ENCODE data around the gene APC2. TPM values are rescaled to one million over a fixed set of nuclear protein-coding genes. Genes with fewer than 3 reads are reported as not detected.
"Not testable (repeated sequence)": the region's sequence is repeated elsewhere in the genome, so short reads cannot be mapped to it uniquely, and the experiment has no call there.

The APC2 gene
- total RNA-seq, 1 donor, result 0.27 TPM

DNA sequence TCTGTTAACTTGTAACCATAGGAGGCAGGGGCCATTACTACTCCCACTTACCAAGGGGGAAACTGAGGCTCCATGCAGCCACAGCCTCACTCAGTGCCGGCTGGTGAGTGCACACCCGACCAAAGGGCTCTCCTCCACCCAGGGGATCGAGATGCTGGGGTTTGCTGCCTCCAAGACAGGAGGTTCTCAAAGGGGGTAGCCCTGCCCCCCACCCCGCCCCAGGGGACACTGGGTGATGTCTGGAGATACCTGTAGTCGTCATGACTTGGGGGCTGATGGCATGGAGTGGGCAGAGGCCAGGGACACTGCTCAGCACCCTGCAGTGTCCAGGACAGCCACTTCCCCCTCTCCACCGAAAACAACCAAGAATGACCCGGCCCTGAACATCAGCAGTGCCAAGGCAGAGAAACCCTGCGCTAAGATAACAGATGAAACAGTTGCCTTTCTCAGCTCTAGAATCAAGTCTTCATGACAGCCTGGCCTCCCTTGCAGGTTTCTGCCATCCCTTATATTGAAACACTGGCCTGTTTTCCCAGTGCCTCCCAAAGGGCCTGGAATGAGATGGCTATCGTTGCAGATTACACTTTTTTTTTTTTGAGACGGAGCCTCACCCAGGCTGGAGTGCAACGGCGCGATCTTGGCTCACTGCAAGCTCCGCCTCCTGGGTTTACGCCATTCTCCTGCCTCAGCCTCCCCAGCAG, 44.3 kb downstream of the APC2 start:
- TF ChIP-seq, protein P1, sequence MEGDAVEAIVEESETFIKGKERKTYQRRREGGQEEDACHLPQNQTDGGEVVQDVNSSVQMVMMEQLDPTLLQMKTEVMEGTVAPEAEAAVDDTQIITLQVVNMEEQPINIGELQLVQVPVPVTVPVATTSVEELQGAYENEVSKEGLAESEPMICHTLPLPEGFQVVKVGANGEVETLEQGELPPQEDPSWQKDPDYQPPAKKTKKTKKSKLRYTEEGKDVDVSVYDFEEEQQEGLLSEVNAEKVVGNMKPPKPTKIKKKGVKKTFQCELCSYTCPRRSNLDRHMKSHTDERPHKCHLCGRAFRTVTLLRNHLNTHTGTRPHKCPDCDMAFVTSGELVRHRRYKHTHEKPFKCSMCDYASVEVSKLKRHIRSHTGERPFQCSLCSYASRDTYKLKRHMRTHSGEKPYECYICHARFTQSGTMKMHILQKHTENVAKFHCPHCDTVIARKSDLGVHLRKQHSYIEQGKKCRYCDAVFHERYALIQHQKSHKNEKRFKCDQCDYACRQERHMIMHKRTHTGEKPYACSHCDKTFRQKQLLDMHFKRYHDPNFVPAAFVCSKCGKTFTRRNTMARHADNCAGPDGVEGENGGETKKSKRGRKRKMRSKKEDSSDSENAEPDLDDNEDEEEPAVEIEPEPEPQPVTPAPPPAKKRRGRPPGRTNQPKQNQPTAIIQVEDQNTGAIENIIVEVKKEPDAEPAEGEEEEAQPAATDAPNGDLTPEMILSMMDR (IDR thresholded peaks at IDR 0.05; ENCODE audit: insufficient read depth, low read length), result no peak
- H3K4me3 ChIP-seq (ENCODE audit: low read depth, low read length), result no peak overlapping the region

DNA sequence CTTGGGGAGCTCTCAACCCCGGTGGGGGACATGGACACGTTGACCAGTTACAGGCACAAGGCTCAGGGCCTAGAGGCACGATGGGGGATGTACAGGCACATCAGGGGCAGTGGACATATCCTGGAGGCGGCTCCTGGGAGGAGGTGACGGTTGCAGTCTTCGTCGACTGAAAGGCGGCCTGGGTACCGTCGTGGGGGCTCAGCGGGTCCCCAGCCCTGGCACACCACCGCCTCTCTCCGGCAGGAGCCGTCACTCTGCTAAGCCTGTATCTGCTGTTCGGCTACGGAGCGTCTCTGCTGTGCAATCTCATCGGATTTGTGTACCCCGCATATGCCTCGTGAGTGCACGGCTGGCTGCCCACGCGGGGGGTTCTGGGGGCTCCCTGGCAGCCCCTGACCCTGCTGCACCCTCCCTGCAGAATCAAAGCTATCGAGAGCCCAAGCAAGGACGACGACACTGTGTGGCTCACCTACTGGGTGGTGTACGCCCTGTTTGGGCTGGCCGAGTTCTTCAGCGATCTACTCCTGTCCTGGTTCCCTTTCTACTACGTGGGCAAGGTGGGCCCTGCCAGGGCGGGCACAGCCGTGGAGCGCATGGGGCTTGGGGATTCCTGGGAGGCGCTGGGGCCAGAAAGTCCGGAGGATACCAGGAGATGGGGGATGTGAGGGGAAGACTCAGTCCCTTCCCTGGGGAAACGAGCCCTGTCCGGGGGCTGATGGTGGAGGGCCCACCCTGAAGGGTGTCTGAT, 45.3 kb downstream of the APC2 start:
- TF ChIP-seq, protein P1 (IDR thresholded peaks at IDR 0.05; ENCODE audit: insufficient read depth, low read length), result no peak
- H3K4me3 ChIP-seq (ENCODE audit: low read depth, low read length), result no peak overlapping the region
- DNase-seq (ENCODE audit: low read depth), result no peak

More for the DNA sequence above, 44.3 kb downstream of the APC2 start:
- no peak for DNase-seq (ENCODE audit: low read depth)

DNA sequence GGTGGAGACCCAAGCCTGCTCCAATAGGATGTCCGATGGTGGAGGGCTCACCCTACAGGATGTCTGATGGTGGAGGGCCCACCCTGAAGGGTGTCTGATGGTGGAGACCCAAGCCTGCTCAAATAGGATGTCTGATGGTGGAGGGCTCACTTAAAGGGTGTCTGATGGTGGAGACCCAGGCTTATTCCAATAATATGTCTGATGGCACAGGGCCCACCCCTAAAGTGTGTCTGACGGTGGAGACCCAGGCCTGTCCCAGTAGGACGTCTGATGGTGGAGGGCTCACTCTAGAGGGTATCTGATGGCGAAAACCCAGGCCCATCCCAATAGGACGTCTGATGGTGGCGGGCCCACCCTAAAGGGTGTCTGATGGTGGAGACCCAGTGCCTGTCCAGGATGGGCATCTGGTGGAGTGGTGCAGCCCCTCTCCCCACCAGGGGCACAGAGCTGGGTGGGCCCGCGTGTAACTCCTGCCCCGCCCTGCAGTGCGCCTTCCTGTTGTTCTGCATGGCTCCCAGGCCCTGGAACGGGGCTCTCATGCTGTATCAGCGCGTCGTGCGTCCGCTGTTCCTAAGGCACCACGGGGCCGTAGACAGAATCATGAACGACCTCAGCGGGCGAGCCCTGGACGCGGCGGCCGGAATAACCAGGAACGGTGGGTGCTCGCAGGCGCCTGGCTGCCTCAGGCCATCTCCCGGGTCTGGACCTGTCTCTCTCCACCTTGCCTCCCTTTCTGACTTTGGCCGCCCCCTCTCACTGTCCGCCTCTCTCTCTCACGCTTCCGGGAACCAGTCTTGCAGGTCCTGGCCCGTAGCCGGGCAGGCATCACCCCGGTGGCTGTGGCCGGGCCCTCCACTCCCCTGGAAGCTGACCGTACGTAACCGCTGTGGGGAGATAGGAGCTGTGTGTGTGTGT, 46.1 kb downstream of the APC2 start:
- TF ChIP-seq, protein P1 (IDR thresholded peaks at IDR 0.05; ENCODE audit: insufficient read depth, low read length), result no peak
- no peak for DNase-seq (ENCODE audit: low read depth)
- no peak overlapping the region for H3K4me3 ChIP-seq (ENCODE audit: low read depth, low read length)

DNA sequence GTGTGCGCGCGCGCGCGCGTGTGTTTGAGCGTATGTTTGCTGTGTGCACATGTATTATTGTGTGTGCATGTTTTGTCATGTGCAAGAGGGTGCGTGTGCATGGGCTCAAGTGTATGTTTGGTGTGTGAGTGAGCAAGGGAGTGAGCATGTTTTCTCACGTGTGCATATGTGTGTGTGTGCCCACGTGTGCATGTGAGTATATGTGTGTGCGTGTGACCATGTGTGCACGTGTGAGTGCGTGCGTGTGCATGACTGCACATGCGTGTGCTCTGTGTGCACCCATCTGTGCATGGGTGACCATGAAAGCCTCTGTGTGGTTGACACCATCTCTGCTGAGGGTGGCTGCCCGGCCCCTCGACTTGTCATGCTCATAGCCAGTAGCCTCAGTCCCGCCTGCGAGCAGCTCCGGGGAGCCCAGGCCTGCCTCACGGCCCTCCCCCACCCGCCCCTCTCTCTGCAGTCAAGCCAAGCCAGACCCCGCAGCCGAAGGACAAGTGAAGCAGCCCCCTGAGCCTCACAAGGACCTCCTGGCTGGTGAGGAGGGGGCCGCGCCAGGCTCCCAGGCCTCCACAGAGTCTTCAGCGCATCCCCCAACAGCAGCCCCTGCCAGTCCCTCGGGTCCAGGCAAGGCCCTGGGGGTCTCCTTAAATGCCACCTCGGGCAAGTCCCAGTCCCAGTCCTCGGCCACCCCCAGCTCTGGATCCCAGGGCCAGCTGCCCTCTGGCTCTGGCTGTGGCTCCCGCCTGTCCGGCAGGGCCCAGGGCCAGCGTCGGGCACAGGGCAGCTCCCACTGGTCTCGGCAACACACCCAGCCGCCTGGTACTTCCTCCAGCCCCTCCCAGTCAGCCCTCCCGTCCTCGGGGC, 47.0 kb downstream of the APC2 start:
- no peak for DNase-seq (ENCODE audit: low read depth)
- no peak overlapping the region for H3K4me3 ChIP-seq (ENCODE audit: low read depth, low read length)
- TF ChIP-seq, protein P1 (IDR thresholded peaks at IDR 0.05; ENCODE audit: insufficient read depth, low read length), result no peak

DNA sequence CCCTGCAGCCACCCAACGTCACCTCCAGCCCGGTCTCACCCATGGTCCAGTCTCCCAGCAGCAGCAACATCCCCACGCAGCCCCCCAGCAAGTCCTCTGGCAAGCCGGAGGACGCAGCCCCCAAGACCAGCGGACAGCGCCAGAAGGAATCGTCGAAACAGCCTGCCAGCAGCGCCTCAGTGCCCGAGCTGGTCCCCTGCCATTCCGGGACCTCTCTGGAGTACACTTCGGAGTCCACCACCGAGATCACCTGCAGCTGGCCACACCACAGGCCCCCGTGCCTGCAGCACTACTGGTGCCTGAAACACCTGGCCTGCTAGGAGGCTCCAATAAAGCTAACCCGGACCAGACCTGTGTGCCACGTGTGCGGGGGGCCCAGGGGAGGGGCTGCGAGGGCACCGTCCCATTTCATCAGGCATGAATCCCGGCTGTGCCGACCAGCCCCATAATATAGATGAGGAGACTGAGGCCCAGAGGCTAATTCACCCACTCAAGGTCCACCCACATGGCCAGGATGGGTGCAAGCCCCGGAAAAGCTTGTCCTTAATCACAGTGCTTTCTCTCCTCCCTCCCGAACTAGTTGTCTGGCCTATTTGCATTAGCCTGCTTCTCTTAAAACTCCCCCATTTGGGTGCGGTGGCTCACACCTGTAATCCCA, 47.8 kb downstream of the APC2 start:
- no peak for DNase-seq (ENCODE audit: low read depth)

DNA sequence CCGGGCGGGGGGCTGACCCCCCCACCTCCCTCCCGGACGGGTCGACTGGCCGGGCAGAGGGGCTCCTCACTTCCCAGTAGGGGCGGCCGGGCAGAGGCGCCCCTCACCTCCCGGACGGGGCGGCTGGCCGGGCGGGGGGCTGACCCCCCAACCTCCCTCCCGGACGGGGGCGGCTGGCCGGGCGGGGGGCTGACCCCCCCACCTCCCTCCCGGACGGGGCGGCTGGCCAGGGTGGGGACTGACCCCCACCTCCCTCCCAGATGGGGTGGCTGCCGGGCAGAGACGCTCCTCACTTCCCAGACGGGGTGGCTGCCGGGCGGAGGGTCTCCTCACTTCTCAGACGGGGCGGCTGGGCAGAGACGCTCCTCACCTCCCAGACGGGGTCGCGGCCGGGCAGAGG, 49.3 kb downstream of the APC2 start:
- not testable (repeated sequence) for H3K4me3 ChIP-seq (ENCODE audit: low read depth, low read length); DNase-seq (ENCODE audit: low read depth)

More for the DNA sequence above, 47.8 kb downstream of the APC2 start:
- H3K4me3 ChIP-seq (ENCODE audit: low read depth, low read length), result no peak overlapping the region
- TF ChIP-seq, protein P1 (IDR thresholded peaks at IDR 0.05; ENCODE audit: insufficient read depth, low read length), result no peak

All from fibroblast of the aortic adventitia (primary cell).